HG03571 (cell line): ENCODE data around the gene ZNF862.

Source experiments
- ATAC-seq: cut with Tn5 transposase; IDR thresholded peaks from one replicate; pipeline ENCODE4 v1.9.1; 2021; ENCODE audit not compliant: unreplicated experiment

ZNF862 gene

DNA sequence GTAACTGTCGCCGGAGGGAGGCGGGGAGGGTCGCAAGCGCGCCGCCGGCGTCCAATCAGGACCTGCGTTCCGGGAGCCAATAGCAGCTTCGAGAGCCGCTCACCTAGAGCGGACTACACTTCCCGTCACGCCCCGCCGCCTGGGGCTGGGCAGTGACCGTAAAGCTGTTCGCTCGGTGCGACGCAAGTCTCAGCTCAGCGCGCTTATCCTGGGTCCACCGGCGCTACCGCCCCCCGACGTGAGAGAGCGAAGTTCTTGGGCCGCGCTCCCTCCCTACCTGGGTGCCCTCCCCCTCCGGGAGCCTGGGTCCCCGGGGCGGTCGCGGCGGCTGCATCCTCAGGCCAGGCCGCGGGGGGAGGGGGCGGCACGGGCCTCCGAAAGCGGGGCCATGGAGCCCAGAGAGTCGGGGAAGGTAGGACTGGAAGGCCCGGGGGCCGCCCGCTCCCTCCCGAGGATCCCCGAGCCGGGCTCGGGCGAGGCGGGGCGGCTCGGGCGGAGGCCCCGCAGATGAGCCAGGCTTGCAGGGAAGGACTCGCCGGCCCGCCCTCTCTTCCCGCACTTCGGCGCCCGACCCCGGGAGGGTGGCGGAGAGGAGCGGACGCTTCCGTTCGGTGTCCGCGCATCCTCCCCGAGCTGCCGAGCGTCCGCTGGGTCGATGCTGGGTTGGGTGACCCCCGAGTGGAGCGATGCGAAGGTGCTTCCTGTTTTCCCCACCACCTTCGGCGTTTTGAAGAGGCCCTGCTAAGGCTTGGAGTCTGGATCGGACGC is at the start of gene ZNF862:
TSS of gene ZNF862 (plus strand) at position 152 of the 768 bp plus-strand sequence. CDS start at position 389, 237 bp downstream.
- peak; percentile 98 for ATAC-seq

DNA sequence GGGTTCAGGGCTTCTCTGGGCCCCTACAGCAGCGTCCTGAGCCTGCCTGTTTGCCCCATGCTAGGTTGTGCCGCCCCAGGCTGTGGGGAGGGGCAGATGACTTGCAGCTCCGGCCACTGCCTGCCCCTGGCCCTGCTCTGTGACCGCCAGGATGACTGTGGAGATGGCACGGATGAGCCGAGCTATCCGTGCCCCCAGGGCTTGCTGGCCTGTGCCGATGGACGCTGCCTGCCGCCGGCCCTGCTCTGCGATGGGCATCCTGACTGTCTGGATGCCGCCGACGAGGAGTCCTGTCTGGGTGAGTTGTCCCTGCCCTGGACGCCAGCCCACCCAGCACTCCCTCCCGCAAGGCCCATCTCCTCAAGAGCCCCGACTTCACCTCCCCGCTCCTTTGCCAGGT is 49.1 kb upstream of the ZNF862 start:
- ATAC-seq, result no peak

DNA sequence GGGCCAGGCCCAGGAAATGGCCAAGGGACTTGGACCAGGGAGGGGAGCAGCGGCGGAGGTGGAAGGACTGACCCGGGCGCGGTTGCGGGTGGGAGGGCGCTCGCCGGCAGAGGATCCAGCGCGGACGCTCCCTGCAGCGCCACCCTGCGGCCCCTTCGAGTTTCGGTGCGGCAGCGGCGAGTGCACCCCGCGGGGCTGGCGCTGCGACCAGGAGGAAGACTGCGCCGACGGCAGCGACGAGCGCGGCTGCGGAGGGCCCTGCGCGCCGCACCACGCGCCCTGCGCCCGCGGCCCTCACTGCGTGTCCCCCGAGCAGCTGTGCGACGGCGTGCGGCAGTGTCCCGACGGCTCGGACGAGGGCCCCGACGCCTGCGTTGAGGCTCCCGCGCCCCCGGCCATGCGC is 48.0 kb upstream of the ZNF862 start:
- ATAC-seq, result no peak

DNA sequence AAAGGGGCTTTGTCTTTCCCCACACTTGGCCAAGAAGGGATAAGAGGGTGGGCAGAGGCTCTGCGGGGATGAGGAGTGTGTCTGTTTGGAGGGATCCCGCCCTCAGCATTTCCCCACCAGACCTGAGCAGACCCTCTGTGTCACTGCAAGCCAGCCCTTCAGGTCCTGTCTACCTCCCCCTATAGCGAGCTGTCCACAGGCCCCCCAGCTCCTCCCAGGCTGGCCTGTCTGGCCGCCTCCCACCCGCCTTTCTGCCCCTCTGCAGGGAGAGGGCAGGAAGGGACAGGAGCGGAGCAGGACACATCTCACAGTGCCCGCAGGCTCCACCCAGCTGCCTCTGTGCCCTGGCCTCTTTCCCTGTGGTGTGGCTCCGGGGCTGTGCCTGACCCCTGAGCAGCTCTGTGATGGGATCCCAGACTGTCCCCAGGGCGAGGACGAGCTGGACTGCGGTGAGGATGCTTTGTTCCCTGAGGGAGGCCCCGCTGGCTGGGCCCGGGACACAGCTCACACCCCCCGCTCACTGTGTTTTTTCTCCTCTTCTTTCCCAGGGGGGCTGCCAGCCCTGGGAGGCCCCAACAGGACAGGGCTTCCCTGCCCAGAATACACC is 47.3 kb upstream of the ZNF862 start:
- no peak for ATAC-seq

GRCh38 chr7:149791411-149792219 is 46.6 kb upstream of the ZNF862 start:
- ATAC-seq, result no peak

DNA sequence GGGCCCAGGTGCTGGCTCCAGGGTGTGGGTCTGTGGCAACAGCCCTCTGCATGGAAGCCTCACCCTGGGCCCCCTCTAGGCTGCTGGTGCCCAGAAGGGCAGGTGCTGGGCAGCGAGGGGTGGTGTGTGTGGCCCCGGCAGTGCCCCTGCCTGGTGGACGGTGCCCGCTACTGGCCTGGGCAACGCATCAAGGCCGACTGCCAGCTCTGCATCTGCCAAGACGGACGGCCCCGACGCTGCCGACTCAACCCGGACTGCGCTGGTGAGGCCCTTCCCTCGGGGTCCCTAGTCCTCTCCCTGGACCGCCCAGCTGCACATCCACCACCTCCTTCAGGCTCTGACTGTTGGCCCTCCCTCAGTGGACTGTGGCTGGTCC is 46.0 kb upstream of the ZNF862 start:
- ATAC-seq, result no peak

DNA sequence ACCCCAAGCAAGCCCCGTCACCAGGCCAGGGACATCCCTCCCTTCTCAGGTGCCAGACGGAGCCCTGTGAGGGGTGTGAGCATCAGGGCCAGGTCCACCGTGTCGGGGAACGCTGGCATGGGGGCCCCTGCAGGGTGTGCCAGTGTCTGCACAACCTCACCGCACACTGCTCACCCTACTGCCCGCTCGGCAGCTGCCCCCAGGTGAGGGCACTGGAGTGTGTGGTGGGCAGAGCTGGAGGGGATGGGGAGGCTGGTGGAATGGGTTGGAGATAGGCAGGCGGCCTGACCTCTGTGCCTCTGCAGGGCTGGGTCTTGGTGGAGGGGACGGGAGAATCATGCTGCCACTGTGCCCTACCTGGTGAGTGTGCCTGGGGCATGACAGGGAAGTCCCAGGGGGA is 44.9 kb upstream of the ZNF862 start:
- ATAC-seq, result no peak

DNA sequence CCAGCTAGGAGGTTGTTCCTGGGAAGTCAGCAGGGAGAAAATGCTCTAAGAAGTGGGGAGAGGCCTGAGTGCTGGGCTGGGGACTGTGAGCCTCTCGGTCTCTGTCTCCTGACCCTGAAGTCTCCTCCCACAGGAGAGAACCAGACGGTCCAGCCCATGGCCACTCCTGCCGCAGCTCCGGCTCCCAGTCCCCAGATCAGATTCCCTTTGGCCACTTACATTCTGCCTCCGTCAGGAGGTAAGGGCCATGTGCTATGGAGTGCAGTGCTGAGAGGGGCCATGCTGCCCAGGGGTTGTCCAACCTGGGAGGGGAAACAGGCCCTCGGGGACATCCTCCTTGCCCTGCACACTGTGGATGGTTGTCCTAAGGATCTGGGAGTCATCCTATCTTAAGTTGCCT is 43.5 kb upstream of the ZNF862 start:
- ATAC-seq, result no peak

GRCh38 chr7:149795126-149795525 is 43.0 kb upstream of the ZNF862 start:
- ATAC-seq, result no peak

GRCh38 chr7:149796287-149796860 is 41.8 kb upstream of the ZNF862 start:
- ATAC-seq, result no peak

- no peak for ATAC-seq
These were observed 40.4 kb upstream of the ZNF862 start for GRCh38 chr7:149797771-149798170.

DNA sequence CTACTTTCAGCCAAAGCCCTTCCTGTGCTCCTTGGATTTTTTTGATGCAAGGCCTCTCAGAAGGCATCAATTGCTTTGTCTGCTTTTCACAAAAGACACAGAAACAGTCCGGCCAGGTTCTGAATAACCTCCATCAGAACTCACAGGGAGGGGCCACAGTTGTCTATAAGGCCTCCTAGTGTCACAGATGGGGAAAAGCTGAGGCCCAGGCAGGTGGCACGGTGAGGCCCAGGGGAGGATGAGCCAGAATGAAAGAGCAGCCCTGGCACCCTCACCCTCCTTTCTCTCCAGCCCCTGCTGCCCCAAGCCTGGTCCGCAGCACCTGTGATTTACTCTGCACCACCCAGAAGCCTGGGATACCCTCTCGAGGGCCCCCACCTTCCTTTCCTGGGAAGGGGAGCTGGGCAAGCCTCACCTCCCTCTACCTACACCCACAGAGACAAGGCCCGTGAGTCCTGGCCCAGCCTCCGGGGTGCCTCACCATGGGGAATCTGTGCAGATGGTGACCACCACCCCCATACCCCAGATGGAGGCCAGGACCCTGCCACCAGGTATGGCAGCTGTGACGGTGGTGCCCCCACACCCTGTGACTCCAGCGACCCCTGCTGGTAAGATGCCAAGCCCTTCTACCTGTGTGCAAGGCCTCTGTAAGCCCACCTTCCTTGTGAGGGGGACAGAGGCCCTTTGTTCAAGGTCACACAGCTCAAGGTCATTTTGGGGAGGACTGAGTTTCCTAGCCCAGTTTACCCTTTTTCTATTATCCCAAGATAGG is 38.6 kb upstream of the ZNF862 start:
- ATAC-seq, result no peak

- no peak for ATAC-seq
These were observed 38.0 kb upstream of the ZNF862 start for GRCh38 chr7:149800169-149800555.

DNA sequence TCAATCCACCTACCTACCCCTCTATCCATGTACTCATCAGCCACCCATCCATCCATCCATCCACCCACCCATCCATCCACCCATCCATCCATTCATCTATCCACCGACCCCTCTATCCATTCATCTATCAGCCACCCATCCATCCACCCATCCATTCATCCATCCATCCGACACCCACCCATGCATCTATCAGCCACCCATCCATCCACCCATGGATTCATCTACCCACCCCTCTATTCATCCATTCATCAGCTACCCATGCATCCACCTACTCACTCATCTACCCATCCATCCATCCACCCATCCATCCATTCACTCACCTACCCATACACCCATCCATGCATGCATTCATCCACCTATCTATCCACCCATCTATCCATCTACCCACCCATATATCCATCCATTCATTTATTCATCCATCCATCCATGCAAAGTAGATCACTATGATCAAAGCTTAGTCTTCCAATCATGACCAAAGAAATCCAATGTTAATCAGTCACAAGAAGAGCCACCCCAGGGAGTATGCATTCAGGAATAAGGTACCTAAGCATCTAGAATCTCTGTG is 37.1 kb upstream of the ZNF862 start:
- ATAC-seq, result no peak

DNA sequence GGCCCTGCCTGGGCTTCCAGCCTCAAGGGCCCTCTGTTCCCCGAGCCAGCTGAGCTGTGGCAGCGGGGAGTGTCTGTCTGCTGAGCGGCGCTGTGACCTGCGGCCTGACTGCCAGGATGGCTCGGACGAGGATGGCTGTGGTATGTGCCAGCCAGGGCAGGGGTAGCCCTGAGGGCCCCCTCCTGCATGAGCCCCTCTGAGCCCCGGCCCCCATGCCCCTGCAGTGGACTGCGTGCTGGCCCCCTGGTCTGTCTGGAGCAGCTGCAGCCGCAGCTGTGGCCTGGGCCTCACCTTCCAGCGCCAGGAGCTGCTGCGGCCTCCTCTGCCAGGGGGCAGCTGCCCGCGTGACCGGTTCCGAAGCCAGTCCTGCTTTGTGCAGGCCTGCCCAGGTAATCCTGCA is 36.4 kb upstream of the ZNF862 start:
- no peak for ATAC-seq

DNA sequence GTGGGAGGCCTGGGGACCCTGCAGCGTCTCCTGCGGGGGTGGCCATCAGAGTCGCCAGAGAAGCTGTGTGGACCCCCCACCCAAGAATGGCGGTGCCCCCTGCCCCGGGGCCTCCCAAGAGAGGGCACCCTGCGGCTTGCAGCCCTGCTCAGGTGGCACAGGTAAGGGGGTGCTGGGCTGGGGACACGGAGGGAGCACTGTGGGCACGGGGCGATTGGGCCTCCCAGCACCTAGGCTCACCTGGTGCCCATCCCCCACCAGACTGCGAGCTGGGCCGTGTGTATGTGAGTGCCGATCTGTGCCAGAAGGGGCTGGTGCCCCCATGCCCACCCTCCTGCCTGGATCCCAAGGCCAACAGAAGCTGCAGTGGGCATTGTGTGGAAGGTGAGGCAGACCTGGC is 35.2 kb upstream of the ZNF862 start:
- ATAC-seq, result no peak

- ATAC-seq, result no peak
These were observed 34.6 kb upstream of the ZNF862 start for GRCh38 chr7:149803551-149804074.

DNA sequence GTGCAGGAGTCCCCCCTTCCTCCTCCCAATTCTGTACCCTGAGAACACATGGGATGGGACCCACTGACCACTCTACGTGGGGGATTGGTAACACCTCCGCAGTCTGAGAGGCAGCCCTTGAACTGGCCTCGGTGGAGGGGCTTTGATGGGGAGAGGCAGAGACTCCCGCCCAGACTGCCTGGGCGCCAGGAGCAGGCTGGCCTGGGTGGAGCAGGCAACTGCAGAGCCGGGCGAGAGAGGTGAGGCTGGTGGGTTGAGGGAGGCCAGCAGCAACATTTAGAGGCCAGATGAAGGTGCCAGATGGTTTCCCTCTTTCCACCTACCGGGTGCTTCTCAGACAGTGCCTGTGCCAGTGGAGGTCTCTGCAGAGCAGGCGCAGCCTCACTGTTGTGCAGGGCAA is 34.1 kb upstream of the ZNF862 start:
- ATAC-seq, result no peak

DNA sequence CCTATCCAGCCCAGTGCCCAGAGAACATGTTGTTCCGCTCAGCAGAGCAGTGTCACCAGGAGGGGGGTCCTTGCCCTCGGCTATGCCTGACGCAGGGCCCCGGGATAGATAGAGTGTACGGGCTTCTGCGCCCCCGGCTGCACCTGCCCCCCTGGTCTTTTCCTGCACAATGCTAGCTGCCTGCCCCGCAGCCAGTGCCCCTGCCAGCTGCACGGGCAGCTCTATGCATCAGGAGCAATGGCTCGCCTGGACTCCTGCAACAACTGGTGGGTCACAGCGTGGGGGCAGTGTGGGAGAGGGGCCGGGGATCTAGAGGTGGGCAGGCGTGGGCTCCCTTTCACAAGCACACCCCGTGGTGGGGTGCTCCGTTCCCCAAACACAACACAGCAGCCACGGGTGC is 31.4 kb upstream of the ZNF862 start:
- no peak for ATAC-seq

- no peak for ATAC-seq
These were observed 29.9 kb upstream of the ZNF862 start for GRCh38 chr7:149808311-149808710.
